ENCODE data around the gene LMCD1.

Gene LMCD1

DNA sequence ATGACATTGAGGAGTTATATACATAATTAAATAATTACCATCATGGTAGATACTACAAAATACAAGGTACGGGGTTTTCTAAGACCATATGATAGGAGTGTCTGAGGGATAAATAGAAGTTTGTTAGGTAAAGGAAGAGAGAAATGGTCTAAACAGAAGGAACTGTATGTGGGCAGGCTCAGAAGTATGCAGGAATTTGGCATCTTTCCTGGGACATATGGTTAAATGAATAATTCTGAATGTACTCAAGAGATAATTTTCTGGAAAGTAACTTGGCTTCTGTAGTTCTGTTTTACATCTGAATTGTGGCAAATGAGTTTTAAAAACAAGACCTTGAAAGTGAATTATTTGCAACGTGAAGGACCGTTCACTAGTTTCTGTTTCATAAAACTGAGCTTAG lies 17.5 kb downstream of the LMCD1 start:
- Mint-ChIP-seq H3K27ac (peak overlapping the region; percentile 13 to 88 (median 86)), H3K27me3 (ENCODE audit: low read depth) (peaks cover 4% of the 10 kb centered on the region), H3K4me3 (peak overlapping the region in 1 of 3 experiments; percentile 11), H3K4me1 (peaks cover 71% of the 10 kb centered on the region), H3K36me3 (ENCODE audit: low read depth) (peaks cover 44% of the 10 kb centered on the region), H3K9me3 (no peaks in the 10 kb centered on the region)
- TF ChIP-seq CTCF (IDR thresholded peaks at IDR 0.05; ENCODE audit: unreplicated experiment in 3 of 3) = no peak

DNA sequence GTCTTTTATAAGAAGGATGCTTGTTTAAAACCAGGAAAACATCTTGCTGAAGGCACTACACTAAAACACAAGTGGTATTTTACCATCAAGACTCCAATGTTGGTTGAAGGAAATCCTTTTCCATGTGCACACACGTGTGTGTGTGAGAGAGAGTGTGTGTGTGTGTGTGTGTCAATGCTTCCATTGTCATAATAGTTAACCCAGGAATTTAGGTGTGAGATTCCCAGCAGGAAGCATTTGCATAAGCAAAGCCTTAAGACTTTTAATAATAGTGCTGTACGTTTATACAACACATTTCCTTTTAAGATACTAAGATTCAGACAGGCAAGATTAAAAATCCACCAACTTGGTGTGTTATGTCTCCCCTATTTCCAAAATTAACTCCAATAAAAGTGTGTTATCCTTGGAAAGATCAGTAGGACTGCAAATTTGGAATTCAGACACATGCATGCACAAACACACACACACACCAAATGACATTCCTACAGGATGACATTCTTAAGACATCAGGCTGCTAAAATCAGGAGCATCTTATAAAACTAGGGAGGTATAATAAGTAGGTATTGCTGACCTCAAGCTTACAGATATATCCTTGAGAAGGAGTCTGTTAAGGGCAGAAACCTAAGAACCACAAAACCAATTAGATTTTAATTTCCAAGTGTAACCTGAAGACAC lies 18.3 kb downstream of the LMCD1 start:
- TF ChIP-seq CTCF (IDR thresholded peaks at IDR 0.05; ENCODE audit: unreplicated experiment in 3 of 3) = no peak
- H3K4me1 Mint-ChIP-seq = peaks cover 73% of the 10 kb centered on the region
- H3K9me3 Mint-ChIP-seq = no peaks in the 10 kb centered on the region
- peaks cover 41% of the 10 kb centered on the region for H3K36me3 Mint-ChIP-seq (ENCODE audit: low read depth)
- no peak overlapping the region for H3K4me3 Mint-ChIP-seq
- peak overlapping the region; percentile 16 to 88 (median 86) for H3K27ac Mint-ChIP-seq
- peaks cover 4% of the 10 kb centered on the region for H3K27me3 Mint-ChIP-seq (ENCODE audit: low read depth)

GRCh38 chr3:8520816-8521403 lies 19.3 kb downstream of the LMCD1 start:
- Mint-ChIP-seq H3K27me3 (ENCODE audit: low read depth) (no peaks in the 10 kb centered on the region), H3K36me3 (ENCODE audit: low read depth) (peaks cover 38% of the 10 kb centered on the region), H3K27ac (peak overlapping the region in 2 of 3 experiments; percentile 34 to 86), H3K4me3 (no peak overlapping the region), H3K9me3 (no peaks in the 10 kb centered on the region), H3K4me1 (peaks cover 72% of the 10 kb centered on the region)
- TF ChIP-seq CTCF (IDR thresholded peaks at IDR 0.05; ENCODE audit: unreplicated experiment in 3 of 3) = no peak

DNA sequence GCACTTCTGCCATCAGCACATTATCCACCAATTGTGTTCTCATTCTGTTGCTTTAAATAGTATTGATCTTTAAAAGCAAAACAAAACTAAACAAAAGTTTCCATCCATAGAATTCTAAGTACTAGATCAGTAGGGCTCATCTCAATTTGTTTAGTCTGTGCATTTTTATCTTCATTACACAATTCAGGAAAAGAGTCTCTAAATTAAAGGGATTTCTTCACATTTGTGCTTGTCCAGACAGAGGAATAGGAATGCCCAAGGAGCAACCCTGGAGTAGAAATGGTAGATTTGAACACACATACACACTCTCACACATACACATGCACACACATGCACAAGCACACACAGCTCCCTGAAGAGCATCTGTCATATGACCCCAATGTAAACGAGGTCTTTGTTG lies 21.4 kb downstream of the LMCD1 start:
- no peak for TF ChIP-seq CTCF (IDR thresholded peaks at IDR 0.05; ENCODE audit: unreplicated experiment in 3 of 3)
- Mint-ChIP-seq H3K4me3 (no peak overlapping the region), H3K4me1 (peaks cover 72% of the 10 kb centered on the region), H3K36me3 (ENCODE audit: low read depth) (peaks cover 25% of the 10 kb centered on the region), H3K27ac (peak overlapping the region in 2 of 3 experiments; percentile 66 to 83), H3K27me3 (ENCODE audit: low read depth) (no peaks in the 10 kb centered on the region), H3K9me3 (no peaks in the 10 kb centered on the region)

GRCh38 chr3:8524249-8524648 lies 22.6 kb downstream of the LMCD1 start:
- Mint-ChIP-seq H3K27ac (no peak overlapping the region), H3K9me3 (no peaks in the 10 kb centered on the region), H3K36me3 (ENCODE audit: low read depth) (peaks cover 20% of the 10 kb centered on the region), H3K4me1 (peaks cover 69% of the 10 kb centered on the region), H3K4me3 (no peak overlapping the region), H3K27me3 (ENCODE audit: low read depth) (no peaks in the 10 kb centered on the region)
- no peak for TF ChIP-seq CTCF (IDR thresholded peaks at IDR 0.05; ENCODE audit: unreplicated experiment in 3 of 3)
